ENCODE results near the gene MVB12A.
A peak's percentile ranks its signal among the peaks of the same experiment; 100 is the strongest.

Gene MVB12A

DNA sequence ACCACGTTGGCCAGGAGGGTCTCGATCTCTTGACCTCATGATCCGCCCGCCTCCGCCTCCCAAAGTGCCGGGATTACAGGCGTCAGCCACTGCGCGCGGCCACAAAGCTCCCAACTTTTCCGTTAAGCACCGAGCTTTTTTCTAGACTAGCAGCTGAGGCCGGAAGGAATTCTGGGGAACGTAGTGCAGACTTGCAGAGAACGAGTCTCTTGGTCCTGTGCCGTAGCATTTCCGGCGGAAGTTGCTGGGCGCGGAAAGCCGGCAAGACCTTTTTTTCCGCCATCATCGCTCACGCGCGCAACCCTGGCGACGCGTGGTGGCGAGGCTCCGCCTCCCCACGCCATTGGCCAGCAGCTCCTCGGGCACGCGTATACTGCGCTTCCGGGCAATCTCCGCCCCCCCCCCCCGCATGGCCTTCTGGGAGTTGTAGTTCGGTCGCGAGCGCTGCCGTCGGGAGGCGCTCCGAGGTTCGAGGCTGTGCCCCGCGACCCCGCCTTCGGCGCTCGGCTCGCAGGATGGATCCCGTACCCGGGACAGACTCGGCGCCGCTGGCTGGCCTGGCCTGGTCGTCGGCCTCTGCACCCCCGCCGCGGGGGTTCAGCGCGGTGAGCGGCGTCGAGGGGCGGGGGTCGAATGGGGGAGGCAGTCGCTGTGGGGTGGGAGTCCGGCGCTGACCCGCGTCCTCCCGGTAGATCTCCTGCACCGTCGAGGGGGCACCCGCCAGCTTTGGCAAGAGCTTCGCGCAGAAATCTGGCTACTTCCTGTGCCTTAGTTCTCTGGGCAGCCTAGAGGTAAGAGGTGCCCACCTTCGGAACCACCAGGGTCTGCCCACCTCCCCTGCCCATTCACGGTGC lies at the start of gene MVB12A:
Gene MVB12A (plus strand): TSS at position 427 of the 854 bp plus-strand sequence. CDS start 89 bp downstream, at position 516.
- peak; percentile 89 to 93 (median 90) for DNase-seq (ENCODE audit: low read depth in 3 of 3)

DNA sequence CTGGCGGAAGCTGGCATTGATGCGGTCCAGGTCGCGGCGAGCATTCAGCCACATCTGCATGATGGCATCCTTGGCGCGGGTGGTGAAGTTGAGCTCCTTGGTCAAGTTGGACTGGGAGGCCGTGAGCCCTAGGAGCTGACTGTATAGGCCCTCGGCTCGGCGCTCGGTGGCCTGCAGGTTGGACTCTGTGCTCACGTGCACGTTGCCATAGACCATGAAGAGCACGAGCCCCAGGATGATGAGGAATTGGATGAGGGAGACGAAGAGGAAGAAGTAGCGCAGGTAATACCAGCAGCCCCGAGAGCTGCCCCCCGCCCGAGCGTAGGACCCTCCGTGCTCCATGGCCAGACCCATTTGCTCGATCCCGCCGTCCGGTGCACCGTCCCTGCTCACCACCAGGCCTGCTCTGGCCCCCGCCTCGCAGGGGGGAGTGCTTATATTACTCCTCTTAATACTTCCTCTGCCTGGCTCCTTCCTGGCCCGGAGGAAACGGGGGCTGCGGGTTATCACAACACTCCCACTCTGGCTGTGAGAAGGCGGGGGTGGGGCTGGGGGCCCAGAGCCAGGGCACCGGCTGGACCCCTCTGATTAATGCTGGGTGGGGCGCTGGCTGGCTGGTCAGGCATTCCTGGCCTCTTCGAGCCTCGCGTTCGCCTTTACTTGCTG lies 42.8 kb upstream of the MVB12A start, which contains the start of gene PLVAP:
Gene PLVAP (minus strand): TSS at position 408 of the 666 bp plus-strand sequence. CDS start 54 bp downstream, at position 354.
- DNase-seq (ENCODE audit: low read depth in 3 of 3), result no peak

DNA sequence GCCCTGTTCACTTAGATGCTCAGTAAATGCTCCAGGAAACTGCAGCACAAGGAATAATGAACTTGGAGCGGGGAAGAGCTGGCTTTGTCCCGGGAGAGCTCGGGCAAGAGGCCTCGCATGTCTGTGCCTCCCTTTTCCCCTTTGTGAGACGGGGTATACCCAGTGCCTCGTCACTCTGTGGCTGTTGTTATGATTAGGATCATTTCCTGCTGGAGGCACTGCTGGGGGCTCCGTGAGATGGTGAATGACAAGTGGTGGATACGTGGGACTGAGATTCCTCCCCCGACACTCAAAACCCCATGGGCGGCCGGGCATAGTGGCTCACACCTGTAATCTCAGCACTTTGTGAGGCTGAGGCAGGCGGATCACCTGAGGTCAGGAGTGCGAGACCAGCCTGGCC lies 41.6 kb upstream of the MVB12A start:
- DNase-seq (ENCODE audit: low read depth in 3 of 3), result no peak

DNA sequence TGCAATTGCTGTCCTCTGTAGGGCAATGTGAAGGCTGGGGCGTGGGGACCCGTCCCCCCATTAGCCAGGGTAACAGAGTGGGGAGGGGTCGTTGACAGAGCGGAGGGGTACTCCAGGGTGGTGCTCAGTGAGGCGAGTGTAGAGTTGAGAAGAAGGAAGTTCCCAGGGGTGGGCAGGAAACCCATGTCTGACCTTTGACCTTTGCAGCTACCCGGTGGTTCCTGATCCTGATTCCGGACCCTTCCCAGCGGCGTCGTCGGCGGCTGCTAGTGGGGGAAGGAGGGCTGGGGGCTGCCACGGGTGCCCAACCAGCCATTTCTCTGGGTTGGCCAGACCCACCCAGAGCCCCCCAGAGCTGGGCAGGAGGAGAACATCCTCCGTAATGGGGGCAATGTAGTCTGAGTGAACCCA lies 40.6 kb upstream of the MVB12A start:
- DNase-seq (ENCODE audit: low read depth in 3 of 3), result no peak

DNA sequence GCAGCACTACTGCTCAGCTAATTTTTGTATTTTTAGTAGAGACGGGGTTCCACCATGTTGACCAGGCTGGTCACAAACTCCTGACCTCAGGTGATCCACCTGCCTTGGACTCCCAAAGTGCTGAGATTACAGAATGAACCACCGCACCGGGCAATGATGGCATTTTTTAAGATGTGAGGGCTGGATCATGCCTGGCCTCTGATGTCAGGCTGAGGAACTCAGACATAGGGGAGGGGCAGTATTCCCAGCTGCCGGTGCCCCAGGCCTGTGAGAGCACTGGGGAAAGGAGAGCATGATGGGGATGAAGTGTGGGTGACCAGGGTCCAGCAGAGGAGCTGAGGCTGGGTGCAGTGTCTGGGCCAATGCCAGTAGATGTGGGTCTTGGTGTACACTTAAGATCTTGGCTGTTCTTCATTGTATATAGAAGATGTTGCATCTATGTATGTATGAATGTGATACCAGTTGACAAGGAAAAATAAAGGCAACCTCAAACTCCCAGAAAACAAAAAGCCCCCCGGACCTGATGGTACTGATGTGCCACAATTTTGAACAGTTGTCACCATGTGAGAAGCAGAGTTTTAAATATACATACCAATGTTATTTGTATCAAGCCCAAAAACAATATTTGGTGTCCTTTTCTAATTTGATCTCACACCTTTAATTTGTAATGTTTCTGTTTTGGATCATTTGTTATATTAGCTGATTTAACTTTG lies 39.3 kb upstream of the MVB12A start:
- DNase-seq (ENCODE audit: low read depth in 3 of 3), result no peak

DNA sequence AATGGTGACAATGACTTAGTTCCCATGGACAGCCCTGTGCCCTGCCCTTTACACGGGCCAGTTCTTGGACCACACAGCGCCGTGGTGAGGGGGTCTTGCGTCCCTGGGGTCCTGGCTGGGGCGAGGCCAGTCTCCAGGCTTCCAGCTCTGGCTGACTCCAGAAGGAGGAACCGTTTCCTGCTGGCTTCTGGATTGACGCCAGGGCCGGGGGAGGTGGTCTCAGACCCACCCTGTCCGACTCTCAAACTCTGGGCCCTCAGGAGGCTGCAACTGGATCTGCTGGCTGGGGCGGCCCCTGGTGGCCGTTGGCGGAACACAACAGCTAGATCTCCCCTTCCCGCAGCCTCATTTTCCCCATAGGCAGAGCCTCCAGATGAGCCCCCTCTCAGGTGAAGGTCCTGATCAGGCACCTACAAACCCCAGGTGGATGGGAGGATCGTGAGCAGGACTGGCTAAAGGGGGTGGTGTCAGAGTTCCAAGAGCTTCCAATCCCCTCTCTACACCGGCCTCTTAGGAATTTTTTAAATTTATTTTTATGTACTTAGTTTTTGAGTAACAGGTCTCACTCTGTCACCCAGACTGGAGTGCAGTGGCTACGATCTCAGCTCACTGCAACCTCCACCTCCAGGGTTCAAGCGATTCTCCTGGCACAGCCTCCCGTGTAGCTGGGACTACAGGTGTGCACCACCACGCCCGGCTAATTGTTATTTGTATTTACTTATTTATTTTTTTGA lies 33.8 kb upstream of the MVB12A start:
- peak in 1 of 3 donors; percentile 37 for DNase-seq (ENCODE audit: low read depth in 3 of 3)

DNA sequence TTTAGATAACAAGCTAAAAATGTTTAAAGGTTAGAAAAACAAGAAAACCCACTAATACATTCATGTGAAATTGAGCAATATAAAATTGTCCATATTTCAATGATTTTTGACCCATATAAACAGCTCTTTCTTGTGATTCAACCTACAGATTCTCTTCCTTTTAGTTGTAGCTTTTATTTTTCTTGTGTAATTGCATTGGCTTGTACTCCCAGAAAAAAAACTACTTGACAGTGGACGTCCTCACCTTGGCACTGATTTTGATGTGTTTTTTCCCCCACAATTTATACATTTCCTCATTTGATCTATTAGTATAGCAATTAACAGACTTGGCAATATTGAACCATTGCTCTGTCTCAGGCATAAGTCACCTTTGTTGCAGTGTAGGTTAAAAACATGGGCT lies 30.6 kb upstream of the MVB12A start:
- DNase-seq (ENCODE audit: low read depth in 3 of 3), result no peak

DNA sequence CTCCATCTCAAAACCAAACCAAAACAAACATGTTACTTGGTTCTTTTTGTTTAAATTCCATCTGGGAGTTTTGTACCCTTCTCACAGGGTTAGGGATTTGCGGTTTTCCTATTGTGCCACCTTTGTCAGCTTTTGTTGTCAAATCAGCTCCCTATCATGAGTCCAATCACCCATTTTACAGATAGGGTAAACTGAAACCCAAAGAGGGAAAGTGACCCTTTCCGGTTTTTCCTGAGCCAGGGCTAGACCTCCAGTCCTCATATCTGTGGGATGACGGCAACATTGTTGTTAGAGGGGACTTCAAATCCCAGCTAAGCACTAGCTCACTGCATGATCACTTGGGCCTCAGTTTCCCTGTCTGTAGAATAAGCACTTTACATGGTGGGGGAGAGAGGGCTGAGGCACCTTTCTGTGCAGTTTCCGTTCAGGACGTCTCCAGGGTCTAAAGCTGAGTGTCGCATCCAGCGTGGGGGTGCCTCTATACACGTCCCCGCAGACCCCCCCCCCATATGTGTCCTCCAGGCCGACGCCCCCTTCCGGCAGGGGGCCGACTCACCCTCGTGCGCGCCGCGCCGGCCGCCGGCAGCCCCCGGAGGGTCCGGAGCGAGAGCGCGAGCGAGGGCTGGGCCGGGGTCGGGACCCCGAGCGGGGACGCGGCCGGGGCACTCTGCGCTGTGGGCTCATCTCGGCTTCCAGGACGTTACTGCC lies 29.7 kb upstream of the MVB12A start:
- DNase-seq (ENCODE audit: low read depth in 3 of 3), result no peak

DNA sequence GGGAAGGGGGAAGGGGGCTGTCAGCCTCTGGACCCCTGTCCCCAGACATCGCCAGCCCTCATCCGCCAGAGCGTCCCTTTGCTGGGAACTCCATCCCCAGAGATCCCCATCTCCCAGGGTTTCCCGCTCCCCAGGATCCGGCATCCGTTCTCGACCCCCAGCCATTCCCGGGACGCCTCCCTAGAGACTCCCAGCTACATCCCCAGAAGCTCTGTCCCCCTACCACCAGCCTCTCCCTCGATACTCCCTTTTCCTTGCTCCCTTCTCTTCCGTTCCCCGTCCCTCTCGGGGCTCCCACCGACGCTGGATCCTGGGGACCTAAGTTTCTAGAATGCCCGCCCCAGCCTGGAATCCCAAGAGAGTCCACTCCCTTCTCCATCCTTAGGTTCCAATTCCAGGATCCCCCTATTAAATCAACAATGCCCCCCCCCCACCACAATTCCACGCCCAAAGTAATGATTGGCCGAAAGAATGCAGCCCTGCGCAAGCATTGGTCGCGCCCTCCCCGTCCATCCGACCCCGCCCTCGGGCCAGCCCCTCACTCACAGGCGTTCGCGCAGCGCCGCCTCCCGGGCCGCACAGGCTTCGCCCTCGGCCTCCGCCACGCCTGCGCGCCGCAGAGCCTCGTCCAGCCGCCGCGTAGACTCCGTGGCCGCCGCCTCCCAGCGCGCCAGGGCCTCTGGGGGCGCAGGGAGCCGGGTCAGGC lies 29.0 kb upstream of the MVB12A start:
- DNase-seq (ENCODE audit: low read depth in 3 of 3), result peak; percentile 77 to 94 (median 80)

DNA sequence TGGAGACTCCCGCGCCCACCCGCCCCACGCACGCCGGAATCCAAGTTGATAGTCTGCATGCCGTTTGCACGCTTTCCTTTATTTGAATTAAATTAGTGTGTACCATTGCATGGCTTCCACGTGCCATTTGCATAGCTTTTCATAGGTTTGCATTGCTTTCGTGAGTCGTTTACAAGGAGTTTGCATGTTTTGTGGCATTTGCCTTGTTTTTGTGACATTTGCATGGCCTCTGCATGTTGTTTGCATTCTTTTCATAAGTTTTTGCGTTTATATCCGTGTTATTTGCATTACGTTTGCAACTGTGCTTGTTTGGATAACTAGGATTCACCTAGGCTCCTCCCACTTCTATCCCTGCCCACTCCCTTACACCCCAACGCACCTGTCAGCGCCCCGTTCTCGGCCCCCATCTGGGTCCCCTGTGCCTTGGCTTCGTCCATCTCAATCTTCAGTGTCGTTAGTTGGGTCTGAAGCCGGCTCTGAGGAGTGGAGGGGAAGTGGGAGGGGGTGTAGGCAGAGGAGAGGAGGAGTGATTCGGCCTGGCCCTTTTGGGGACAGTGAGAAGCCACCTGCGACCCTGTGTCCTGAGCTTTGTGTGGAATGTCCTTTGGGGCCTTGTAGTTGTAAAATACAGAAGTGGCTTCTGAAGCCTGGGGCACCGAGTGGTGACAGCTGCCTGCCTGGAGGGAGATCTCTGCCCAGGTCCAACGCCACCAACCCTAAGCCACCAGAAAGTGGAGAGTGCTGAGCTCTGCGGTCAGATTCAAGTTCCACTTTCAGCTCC lies 28.3 kb upstream of the MVB12A start:
- no peak for DNase-seq (ENCODE audit: low read depth in 3 of 3)

DNA sequence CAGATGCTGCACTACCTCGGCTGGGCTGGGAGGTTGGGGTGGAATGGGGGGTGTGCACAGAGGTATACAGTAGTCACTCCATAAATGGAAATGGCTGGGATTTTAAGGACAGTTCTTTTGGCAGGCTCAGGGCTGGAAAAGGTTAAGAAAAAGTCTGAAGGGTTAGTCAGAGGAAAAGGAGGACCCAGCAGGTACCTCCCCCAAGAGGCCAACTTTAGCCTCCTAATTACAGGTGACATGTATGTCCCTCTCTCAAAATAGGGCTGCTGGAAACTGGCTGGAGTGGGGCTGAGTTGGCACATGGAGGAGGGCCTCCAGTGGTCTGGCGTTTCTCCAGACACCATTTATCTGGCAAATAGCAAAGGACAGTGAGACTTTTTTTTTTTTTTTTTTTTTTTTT lies 26.8 kb upstream of the MVB12A start:
- no peak for DNase-seq (ENCODE audit: low read depth in 3 of 3)

DNA sequence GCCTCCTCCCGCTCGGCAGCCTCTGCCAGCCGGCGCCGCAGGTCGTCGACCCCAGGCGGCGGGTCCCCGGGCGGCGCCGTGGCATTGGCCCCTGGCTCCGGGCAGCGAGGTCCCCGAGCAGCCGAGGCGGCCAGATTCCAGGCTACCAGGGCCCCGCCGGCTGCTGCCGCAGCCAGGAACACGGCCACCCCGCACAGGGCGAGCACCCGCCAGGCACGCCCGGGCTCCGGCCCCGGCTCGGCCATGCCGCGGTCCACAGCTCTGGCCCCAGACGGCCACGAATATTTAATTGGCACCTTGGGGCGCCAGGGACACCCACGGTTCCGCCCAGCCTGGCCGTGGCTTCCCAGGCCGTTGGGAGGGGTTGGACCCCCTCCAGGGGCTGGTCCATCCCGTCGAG lies 25.9 kb upstream of the MVB12A start, which contains the start of gene CCDC194:
Gene CCDC194 (minus strand): TSS at position 283 of the 400 bp plus-strand sequence. CDS start 38 bp downstream, at position 245.
- DNase-seq (ENCODE audit: low read depth in 3 of 3), result no peak

DNA sequence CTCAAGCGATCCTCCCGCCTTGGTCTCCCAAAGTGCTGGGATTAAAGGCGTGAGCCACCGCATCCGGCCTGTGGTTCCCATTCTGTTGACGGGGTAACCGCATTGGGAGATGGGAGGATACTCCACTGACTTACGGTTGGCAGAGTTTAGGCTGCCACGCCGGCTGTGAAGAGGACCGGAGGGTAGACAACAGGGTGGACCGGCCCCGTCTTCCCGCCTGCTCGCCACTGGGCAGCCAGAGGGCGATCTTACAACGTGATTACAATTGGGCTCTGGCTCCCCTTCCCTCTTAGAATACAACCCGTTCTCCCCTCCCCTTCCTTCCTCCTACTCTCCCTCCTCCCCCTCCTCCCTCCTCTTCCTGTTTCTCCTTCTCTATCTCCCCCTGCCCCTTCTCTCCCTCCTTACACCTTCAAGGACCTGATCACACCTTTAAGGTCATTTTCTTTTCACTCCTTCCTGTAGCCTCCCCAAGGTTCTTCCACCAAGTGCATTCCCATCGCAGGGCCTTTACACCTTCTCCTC lies 24.9 kb upstream of the MVB12A start:
- DNase-seq (ENCODE audit: low read depth in 3 of 3), result peak in 2 of 3 donors; percentile 57 to 69

DNA sequence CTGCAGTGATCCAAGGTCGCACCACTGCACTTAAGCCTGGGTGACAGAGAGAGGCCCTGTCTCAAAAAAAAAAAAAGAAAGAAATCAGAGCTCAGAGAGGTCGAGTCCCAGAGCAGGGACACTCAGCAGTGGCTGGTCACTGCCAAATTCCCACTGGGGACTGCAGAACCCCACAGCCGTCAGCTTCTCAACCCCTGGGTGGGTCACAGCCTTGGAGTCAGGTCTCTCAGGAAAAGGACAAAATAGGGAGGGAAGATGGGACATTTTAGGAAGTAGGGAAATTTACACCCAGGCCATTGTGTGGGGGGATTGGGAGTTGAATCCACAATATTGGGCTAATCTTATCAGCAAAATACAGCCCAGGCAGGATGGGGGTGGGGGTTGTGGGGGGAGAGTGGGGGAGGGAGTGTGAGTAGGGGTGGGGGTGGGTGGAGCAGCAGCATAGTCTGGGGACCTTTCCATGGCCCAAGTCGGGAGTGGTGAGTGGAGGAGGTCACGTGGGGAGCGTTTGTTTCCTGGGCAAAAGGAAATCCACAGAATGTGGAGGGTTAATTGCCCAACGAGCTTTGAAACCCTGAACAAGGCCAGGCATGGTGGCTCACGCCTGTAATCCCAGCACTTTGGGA lies 20.8 kb upstream of the MVB12A start:
- DNase-seq (ENCODE audit: low read depth in 3 of 3), result no peak

DNA sequence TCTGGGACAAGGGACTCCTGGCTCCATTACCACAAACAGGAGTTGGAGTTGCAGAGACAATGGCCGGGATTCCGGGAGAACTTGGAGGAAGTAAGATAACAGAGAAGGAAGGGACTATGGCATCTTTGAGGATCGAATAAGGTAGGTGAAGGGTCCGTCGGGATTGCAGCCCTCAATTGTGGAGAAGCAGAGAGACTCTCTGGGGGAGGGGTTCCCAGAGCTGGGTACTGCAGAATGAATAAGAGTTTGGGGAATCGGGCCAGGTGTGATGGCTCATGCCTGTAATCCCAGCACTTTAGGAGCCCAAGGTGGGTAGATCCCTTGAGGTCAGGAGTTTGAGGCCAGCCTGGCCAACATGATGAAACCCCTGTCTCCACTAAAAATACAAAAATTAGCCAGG lies 18.2 kb upstream of the MVB12A start:
- no peak for DNase-seq (ENCODE audit: low read depth in 3 of 3)

DNA sequence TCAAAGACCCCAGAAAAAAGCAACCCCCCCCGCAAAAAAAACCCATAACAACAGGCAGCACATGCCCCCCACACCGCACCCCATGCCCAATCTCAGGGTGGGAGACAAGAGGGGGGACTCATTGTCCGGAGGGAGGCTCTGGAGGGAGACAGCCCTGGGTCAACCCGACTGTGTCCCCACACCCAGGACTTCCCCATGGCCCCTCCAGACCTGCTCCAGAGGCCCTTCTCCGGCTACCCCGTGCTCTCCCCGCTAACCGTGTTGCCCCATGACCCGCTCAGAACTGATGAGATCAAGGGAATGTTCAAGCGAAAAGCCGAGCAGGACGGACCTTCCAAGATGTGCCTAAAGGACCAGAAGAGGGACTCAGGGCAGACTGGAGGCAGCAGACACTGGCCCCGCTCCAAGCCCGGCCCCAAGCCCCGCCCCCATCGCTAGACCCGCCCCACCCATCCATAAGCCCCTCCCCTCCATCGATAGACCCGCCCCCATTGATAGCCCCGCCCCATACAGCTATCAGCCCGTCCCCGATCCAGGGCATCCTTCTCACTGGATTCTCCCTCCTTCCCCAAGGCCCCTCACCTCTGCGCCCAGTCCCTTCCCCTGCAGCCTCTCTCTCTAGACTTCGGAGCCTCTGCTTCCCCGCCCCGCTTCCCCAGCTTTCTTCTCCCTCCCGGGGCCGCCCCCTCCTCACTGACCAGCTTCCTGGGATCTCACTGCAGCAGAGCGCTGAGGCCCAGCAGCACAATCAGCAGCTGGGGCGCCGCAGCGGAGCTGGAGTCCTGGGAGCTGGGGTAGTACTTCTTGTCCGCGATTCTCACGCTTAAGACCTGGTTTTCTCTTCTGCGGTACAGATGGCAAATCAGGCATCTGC lies 16.6 kb upstream of the MVB12A start:
- peak in 1 of 3 donors; percentile 50 for DNase-seq (ENCODE audit: low read depth in 3 of 3)

DNA sequence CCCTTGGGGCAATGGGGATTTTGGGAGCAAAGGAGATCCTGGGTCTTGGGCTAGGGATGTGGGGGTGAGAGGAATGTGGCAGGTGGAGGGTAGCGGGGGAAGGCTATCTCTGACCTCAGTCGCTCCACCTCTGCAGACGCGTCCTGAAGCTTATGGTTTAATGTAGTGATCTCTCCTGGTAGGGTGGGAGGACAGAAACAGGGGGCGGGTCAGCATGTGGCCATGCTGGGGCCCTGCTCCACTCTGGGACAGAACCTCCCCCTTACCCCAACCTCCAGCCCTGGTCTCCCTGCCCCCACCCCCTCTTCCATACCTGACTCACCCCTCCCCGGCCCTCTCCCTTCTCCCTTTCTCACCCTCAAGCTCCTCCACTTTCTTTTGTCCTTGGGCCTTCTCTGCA lies 15.8 kb upstream of the MVB12A start:
- no peak for DNase-seq (ENCODE audit: low read depth in 3 of 3)
